Measurements from ENCODE around the gene PTPRJ.

PTPRJ gene

GRCh38 chr11:48043111-48043990 is 63.0 kb downstream of the PTPRJ start:
- DNase-seq = no peak

GRCh38 chr11:48043991-48044512 is 63.7 kb downstream of the PTPRJ start:
- DNase-seq = no peak

- DNase-seq = no peak
Measured at GRCh38 chr11:48044577-48044976, 64.2 kb downstream of the PTPRJ start.

DNA sequence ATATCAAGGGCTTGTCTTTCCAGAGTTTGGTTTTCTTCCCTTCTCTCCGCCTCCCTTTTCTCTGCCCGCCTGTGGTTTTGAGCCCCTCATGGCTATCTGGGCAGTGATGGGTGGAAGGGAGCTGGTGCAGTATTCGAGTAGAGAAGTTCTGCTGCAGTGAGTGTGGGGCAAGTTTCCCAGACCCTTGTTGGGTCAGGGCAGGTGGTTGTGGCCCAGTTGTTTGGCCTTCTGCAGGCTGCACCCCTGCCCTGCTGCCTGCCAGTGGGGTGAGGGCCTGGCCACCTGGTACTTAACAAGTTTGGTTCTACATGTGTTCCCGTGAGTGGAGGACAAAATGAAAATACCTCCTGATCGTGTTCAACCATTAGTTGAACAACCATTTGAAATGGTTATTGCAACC is 65.2 kb downstream of the PTPRJ start:
- no peak for DNase-seq

GRCh38 chr11:48047616-48048015 is 67.3 kb downstream of the PTPRJ start:
- no peak for DNase-seq

DNA sequence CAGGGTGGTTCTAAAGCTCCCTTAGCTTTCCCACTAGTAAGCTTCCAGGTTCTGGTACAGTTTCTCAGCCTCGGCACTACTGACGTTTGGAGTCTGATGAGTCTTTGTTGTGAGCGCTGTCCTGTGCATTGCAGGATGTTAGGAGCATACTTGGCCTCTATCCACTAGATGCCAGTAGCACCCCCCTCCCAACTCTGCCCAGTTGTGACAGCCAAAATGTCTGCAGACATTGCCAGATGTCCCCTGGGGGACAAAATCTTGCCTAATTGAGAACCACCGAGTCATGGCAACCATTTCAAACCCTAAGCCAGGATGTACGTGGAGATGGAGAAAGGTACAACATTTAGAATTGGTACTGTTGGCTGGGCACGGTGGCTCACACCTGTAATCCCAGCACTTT is 68.7 kb downstream of the PTPRJ start:
- no peak for DNase-seq

DNA sequence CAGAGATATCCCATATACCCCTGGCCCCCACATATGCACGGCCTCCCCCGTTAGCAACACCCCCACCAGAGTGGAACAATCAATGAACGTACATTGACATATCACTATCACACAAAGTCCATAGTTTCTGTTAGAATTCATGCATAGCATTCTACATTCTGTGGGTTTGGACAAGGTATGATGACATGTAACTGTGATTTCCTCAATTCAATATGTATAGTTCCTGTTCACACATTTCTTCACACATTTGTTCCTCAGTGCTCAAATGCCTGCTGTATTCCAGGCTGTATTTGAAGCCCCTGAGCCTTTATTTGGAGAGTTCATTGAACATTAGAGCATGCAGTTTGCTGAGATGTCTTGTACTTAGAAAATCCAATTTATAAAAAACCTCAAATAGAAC is 69.9 kb downstream of the PTPRJ start:
- no peak for DNase-seq

DNA sequence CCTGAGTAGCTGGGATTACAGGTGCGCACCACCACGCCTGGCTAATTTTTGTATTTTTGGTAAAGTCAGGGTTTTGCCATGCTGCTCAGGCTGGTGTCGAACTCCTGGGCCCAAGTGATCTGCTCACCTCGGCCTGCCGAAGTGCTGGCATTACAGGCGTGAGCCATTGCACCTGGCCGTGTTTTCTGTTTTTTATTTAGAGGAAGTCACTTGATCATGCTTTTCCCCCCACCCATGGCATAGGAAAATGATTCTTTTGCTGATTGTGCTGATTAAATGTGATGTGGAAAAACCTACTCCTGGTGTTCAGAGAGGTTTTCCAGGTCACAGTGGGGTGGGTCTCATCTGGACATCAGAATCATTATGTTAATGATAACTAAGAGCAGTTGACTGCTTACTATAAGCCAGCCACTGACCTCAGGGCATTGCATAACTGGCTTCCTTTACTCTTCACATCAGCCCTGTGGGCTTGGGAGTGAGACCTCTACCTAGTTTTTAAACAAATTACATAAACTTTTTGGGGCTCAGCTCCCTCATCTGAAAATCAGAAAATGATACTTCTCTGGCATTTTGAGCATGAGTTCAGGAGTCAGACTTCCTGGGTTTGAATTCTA is 71.0 kb downstream of the PTPRJ start:
- DNase-seq = no peak

GRCh38 chr11:48052183-48053044 is 72.1 kb downstream of the PTPRJ start:
- no peak for DNase-seq

DNA sequence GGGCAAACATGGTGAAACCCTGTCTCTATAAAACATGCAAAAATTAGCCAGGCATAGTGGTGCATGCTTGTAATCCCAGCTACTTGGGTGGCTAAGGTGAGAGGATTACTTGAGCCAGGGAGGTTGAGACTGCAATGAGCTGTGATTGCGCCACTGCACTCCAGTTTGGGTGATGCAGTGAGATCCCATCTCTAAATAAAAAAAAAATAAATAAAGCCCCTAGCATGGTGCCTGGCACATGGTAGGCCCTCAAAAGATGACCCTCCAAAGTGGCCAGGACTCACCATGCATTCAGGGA is 74.6 kb downstream of the PTPRJ start:
- no peak for DNase-seq

DNA sequence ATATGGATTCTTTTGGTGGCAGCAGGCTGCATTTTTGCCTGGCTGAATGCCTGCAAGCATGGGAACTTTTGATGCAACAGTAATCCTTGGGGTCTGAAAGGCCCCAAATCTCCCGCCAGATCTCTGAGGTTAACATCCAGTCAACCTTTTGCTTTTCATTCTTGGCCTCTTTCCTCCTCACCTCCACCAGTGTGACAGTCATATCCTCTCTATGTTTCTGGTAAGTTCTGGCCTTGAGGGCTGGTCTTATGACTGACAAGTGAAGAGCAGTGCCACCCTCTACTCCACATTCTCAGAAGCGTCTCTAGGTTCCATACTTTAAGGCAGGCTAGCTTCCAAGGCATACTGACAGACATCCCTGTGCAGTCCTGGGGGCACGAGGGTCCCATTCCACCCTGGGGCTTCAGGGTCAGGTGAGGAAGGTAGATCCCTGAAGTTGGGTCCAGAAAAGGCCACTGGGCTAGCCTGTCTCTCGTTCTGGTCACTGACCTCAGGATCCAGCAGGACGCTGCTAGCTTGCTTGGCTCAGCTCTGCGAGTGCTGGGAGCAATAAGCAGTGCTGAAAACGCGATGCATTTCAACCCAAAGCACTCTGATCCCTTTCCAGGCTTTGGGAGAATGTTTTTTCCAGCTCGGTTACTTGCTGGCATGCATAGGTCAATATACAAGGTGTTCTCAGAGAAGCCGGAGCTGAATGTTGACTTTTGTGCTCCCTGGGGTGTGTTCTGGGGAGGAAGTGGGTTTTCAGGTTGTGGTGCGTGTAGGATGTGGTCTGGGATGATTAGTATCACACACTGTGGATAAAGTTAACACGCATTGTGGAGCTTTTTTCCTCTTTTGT is 75.2 kb downstream of the PTPRJ start:
- DNase-seq = no peak

DNA sequence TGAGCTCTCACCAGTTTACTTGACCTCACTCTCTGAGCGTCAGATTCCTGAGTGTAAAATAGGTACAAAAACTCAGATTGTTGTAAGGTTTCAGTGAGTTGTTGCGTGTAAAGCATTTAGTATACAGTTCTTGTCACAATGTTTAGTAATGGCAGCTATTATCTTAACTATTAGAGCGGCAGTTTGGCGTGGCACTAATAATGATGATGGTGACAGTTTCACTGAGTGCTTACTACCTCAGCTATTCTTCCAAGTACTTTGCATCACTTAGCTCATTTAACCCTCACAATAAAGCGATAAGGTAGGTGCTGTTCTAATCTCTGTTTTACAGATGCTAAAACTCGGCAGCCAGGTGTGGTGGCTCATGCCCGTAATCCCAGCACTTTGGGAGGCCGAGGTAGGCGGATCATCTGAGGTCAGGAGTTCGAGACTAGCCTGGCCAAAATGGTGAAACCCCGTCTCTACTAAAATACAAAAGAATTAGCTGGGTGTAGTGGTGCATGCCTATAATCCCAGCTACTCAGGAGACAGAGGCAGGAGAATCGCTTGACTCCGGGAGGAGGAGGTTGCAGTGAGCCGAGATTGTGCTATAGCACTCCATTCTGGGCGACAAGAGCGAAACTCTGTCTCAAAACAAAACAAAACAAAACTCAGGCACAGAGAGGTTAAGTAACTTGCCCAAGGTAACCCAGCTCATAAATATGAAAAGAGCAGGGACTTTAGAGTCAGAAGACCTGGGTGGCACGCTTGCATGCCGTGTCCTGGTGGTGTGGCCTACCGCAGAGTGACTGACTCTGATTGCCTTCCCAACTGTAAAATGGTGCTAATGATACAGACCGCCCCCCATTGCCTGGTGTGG is 76.2 kb downstream of the PTPRJ start:
- no peak for DNase-seq

- DNase-seq = no peak
Measured at GRCh38 chr11:48058064-48058463, 77.7 kb downstream of the PTPRJ start.

- DNase-seq = no peak
Measured at GRCh38 chr11:48058788-48059187, 78.4 kb downstream of the PTPRJ start.

- no peak for DNase-seq
Measured at GRCh38 chr11:48062649-48063048, 82.3 kb downstream of the PTPRJ start.

DNA sequence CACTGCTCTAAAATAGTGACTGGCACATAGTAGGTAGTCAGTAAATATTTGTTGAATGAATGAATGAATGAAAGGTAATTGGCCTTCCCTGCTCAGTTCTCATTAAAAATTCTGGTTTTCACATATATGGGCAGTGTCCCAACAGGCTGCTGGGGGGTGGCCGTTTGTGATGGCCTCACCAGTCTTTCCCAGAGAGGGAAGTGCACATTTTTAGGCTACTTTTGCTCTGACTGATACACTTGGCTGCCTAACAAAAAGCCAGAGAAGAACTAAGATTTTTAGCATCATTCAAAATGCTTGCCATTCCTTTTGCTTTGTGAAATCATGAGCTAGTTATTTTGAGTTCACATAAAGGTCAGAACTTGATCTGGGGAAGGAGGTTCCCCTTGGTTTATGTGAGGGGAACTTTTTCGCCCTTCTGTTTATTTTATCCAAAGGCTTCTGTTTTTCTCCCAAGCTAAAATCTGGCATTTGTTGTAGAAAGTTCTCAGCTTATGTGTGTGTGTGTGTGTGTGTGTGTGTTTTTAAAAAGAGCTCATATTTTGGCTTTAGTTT is 83.1 kb downstream of the PTPRJ start:
- DNase-seq = no peak

GRCh38 chr11:48064306-48064705 is 83.9 kb downstream of the PTPRJ start:
- no peak for DNase-seq

- no peak for DNase-seq
Measured at GRCh38 chr11:48066881-48067800, 86.8 kb downstream of the PTPRJ start.

DNA sequence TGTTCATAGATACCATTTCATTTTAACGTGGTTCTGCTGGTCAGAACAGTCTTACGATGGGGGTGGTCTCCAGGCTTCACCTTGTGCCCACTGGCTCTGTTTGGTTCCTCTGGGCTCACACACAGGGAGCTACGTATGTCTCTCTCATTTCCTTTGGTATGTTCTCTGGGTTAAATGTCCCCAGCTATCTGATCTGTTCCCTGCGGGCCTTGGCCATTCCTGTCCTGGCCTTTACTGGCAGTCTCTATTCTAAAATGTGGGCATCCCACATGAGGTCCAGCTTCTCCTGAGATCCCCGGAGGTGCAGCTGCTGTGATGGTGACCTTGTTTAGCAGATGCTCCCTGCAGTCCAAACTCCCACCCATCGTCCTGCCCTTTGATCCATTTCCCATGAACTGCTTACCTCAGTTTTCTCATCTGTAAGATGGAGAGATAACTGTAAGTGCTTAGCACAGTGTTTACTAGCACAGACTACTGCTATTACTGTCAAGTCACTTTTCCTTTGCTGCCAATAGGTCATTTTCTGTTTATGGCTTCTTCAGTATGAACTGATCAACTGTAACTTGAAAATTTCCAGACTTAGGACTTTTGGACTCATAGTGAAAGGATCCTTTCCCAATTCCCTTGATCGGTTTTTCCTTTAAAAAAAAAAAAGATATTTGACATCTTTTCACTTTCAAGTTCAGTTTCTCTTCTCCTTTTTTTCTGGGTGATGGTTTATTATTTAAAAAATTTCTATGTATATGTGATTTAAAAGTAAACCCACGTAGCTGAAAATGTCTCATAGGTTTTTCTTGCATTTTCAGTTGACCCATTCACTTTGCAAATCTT is 92.9 kb downstream of the PTPRJ start:
- DNase-seq = no peak
